NB4 (cell line): ENCODE measurements around the gene RBP7.

ENCODE experiments used
- DNase-seq: peaks from one replicate; pipeline ENCODE4 v3.0.0; 2010; ENCODE audit warnings: low read depth
- H3K4me3 ChIP-seq: one replicate; pipeline ENCODE4 v1.5.1; 2011; ENCODE audit warnings: mild to moderate bottlenecking, low read depth, low read length, moderate library complexity
- CTCF ChIP-seq: IDR thresholded peaks from one replicate; pipeline ENCODE4 v1.5.1; 2012; ENCODE audit warnings: low read depth, low read length
- MAX ChIP-seq: IDR thresholded peaks from 2 replicates; pipeline ENCODE4 v1.6.1; 2011; ENCODE audit warnings: low read depth, low read length
- MYC ChIP-seq: IDR thresholded peaks from 2 replicates; pipeline ENCODE4 v1.6.1; 2011; ENCODE audit warnings: low read depth, low read length
- POLR2A ChIP-seq: IDR thresholded peaks from 2 replicates; pipeline ENCODE4 v1.6.1; 2011; ENCODE audit warnings: mild to moderate bottlenecking; ENCODE audit not compliant: insufficient read length; ENCODE audit errors: extremely low read depth

RBP7 gene

GRCh38 chr1:9996624-9997582 lies at the start of gene RBP7:
Gene RBP7, plus strand, starts transcription at chr1:9997228. Its CDS starts 31 bp downstream, at chr1:9997259.
- TF ChIP-seq POLR2A, result no peak
- TF ChIP-seq MYC, result no peak
- TF ChIP-seq MAX, result no peak
- TF ChIP-seq CTCF, result no peak
- no peak within 1 kb of the TSS for H3K4me3 ChIP-seq
- DNase-seq, result peak; percentile 18

GRCh38 chr1:9957726-9958125 lies 39.3 kb upstream of the RBP7 start:
- DNase-seq, result peak; percentile 69
- H3K4me3 ChIP-seq, result no peak overlapping the region
- TF ChIP-seq MYC (no peak), MAX (no peak), CTCF (no peak), POLR2A (no peak)

GRCh38 chr1:9960011-9960410 lies 37.0 kb upstream of the RBP7 start:
- DNase-seq, result no peak
- H3K4me3 ChIP-seq, result no peak overlapping the region

GRCh38 chr1:9960706-9961562 lies 36.1 kb upstream of the RBP7 start:
- TF ChIP-seq POLR2A, result no peak
- no peak for TF ChIP-seq MAX
- no peak for TF ChIP-seq MYC
- TF ChIP-seq CTCF, result no peak
- DNase-seq, result peak; percentile 26

More at GRCh38 chr1:9960011-9960410, 37.0 kb upstream of the RBP7 start:
- TF ChIP-seq MYC (no peak), POLR2A (no peak), MAX (no peak), CTCF (no peak)

GRCh38 chr1:9984253-9984652 lies 12.8 kb upstream of the RBP7 start:
- no peak overlapping the region for H3K4me3 ChIP-seq
- no peak for DNase-seq
- TF ChIP-seq CTCF (no peak), POLR2A (no peak), MYC (no peak), MAX (no peak)

More at GRCh38 chr1:9960706-9961562, 36.1 kb upstream of the RBP7 start:
- no peak overlapping the region for H3K4me3 ChIP-seq
